Muscle layer of duodenum (tissue), 2 donors: Measurements from ENCODE around the gene ARID4B.
A peak's percentile ranks its signal among the peaks of the same experiment; 100 is the strongest.
"Not testable (repeated sequence)": the region's sequence is repeated elsewhere in the genome, so short reads cannot be mapped to it uniquely, and the experiment has no call there.

ENCODE experiments used
- H3K27ac ChIP-seq: one replicate; pipeline ENCODE4 v1.7.0; 2013; ENCODE audit warnings: mild to moderate bottlenecking, low read length
- H3K27me3 ChIP-seq: one replicate; pipeline ENCODE4 v1.7.0; 2013; ENCODE audit warnings: low read depth, mild to moderate bottlenecking, control low read depth, low read length
- H3K36me3 ChIP-seq, 2 donors: one replicate each; pipeline ENCODE4 v1.7.0; 2013; ENCODE audit warnings: low read length in 2 of 2, control low read depth in 1 of 2, mild to moderate bottlenecking in 1 of 2; ENCODE audit not compliant: insufficient read depth in 2 of 2, control insufficient read depth in 1 of 2
- H3K4me1 ChIP-seq, 2 donors: one replicate each; pipeline ENCODE4 v1.7.0; 2013; ENCODE audit warnings: low read length in 2 of 2, mild to moderate bottlenecking in 2 of 2, control low read depth in 1 of 2, moderate library complexity in 1 of 2; ENCODE audit not compliant: insufficient read depth in 2 of 2, control insufficient read depth in 1 of 2
- H3K4me3 ChIP-seq, 2 donors: one replicate each; pipeline ENCODE4 v1.7.0; 2013; ENCODE audit warnings: low read length in 2 of 2, low read depth in 1 of 2, mild to moderate bottlenecking in 1 of 2
- H3K9me3 ChIP-seq, 2 donors: one replicate each; pipeline ENCODE4 v1.7.0; 2013; ENCODE audit warnings: low read length in 2 of 2, control low read depth in 1 of 2, mild to moderate bottlenecking in 1 of 2; ENCODE audit not compliant: control insufficient read depth in 1 of 2
- donor health status: healthy.

Gene ARID4B

GRCh38 chr1:235181561-235182245, 146.3 kb downstream of the ARID4B start:
- H3K9me3 ChIP-seq, result no peaks in the 10 kb centered on the region
- H3K4me1 ChIP-seq, result no peaks in the 10 kb centered on the region
- peaks cover 27 to 29% of the 10 kb centered on the region in 2 donors for H3K36me3 ChIP-seq
- H3K27me3 ChIP-seq, result no peaks in the 10 kb centered on the region
- H3K4me3 ChIP-seq, result no peak overlapping the region
- H3K27ac ChIP-seq, result no peak overlapping the region

GRCh38 chr1:235180916-235181460, 147.0 kb downstream of the ARID4B start:
- Histone ChIP-seq H3K4me3 (no peak overlapping the region), H3K9me3 (no peaks in the 10 kb centered on the region), H3K27me3 (no peaks in the 10 kb centered on the region), H3K4me1 (no peaks in the 10 kb centered on the region), H3K27ac (no peak overlapping the region), H3K36me3 (peaks cover 29 to 31% of the 10 kb centered on the region in 2 donors)

GRCh38 chr1:235176486-235176885, 151.5 kb downstream of the ARID4B start:
- Histone ChIP-seq H3K4me1 (no peaks in the 10 kb centered on the region), H3K9me3 (no peaks in the 10 kb centered on the region), H3K4me3 (no peak overlapping the region), H3K27ac (no peak overlapping the region), H3K27me3 (no peaks in the 10 kb centered on the region), H3K36me3 (peaks cover 34 to 38% of the 10 kb centered on the region in 2 donors)

- H3K27ac ChIP-seq, result no peak overlapping the region
- peaks cover 39 to 42% of the 10 kb centered on the region in 2 donors for H3K36me3 ChIP-seq
- H3K4me1 ChIP-seq, result no peaks in the 10 kb centered on the region
- no peak overlapping the region for H3K4me3 ChIP-seq
- H3K9me3 ChIP-seq, result no peaks in the 10 kb centered on the region
- H3K27me3 ChIP-seq, result no peaks in the 10 kb centered on the region
Observed at GRCh38 chr1:235169986-235170385, 158.0 kb downstream of the ARID4B start.

GRCh38 chr1:235168375-235168774, 159.6 kb downstream of the ARID4B start:
- no peaks in the 10 kb centered on the region for H3K9me3 ChIP-seq
- H3K36me3 ChIP-seq, result peaks cover 27 to 36% of the 10 kb centered on the region in 2 donors
- no peak overlapping the region for H3K27ac ChIP-seq
- no peaks in the 10 kb centered on the region for H3K4me1 ChIP-seq
- no peaks in the 10 kb centered on the region for H3K27me3 ChIP-seq
- no peak overlapping the region for H3K4me3 ChIP-seq

GRCh38 chr1:235161685-235162327, 166.2 kb downstream of the ARID4B start:
- peaks cover 9 to 18% of the 10 kb centered on the region in 2 donors for H3K36me3 ChIP-seq
- no peaks in the 10 kb centered on the region for H3K9me3 ChIP-seq
- peak overlapping the region; percentile 82 to 99 for H3K4me3 ChIP-seq
- peaks cover 8 to 18% of the 10 kb centered on the region in 2 donors for H3K4me1 ChIP-seq
- H3K27ac ChIP-seq, result peak overlapping the region; percentile 96
- no peaks in the 10 kb centered on the region for H3K27me3 ChIP-seq

GRCh38 chr1:235160957-235161684, 166.9 kb downstream of the ARID4B start, which contains the start of gene RBM34:
TSS of gene RBM34 (minus strand) at chr1:235161250. CDS start at chr1:235161226, 24 bp downstream.
- Histone ChIP-seq H3K27me3 (no peaks in the 10 kb centered on the region), H3K4me1 (peaks cover 8 to 18% of the 10 kb centered on the region in 2 donors), H3K27ac (peak within 1 kb of the TSS; percentile 96), H3K36me3 (peaks cover 14 to 24% of the 10 kb centered on the region in 2 donors), H3K9me3 (no peaks in the 10 kb centered on the region), H3K4me3 (peak within 1 kb of the TSS; percentile 82 to 99)

GRCh38 chr1:235160383-235160956, 167.5 kb downstream of the ARID4B start:
- Histone ChIP-seq H3K27ac (peak overlapping the region; percentile 96), H3K4me3 (peak overlapping the region; percentile 82 to 99), H3K4me1 (peaks cover 8 to 18% of the 10 kb centered on the region in 2 donors), H3K36me3 (peaks cover 15 to 26% of the 10 kb centered on the region in 2 donors), H3K27me3 (no peaks in the 10 kb centered on the region), H3K9me3 (no peaks in the 10 kb centered on the region)

- H3K4me3 ChIP-seq, result peak overlapping the region; percentile 82 to 99
- H3K9me3 ChIP-seq, H3K27ac ChIP-seq, H3K27me3 ChIP-seq: not testable (repeated sequence)
- H3K4me1 ChIP-seq, result peaks cover 8 to 18% of the 10 kb centered on the region in 2 donors
- peaks cover 15 to 31% of the 10 kb centered on the region in 2 donors for H3K36me3 ChIP-seq
Observed at GRCh38 chr1:235159930-235160329, 168.0 kb downstream of the ARID4B start.

GRCh38 chr1:235159284-235159683, 168.7 kb downstream of the ARID4B start:
- not testable (repeated sequence) for H3K4me3 ChIP-seq, H3K9me3 ChIP-seq, H3K27me3 ChIP-seq, H3K27ac ChIP-seq
- H3K36me3 ChIP-seq, result peaks cover 21 to 38% of the 10 kb centered on the region in 2 donors
- H3K4me1 ChIP-seq, result peaks cover 8 to 18% of the 10 kb centered on the region in 2 donors

- H3K4me3 ChIP-seq, result no peak overlapping the region
- no peaks in the 10 kb centered on the region for H3K27me3 ChIP-seq
- H3K36me3 ChIP-seq, result peaks cover 23 to 43% of the 10 kb centered on the region in 2 donors
- no peaks in the 10 kb centered on the region for H3K9me3 ChIP-seq
- H3K27ac ChIP-seq, result no peak overlapping the region
- peaks cover 8 to 18% of the 10 kb centered on the region in 2 donors for H3K4me1 ChIP-seq
Observed at GRCh38 chr1:235158680-235159079, 169.3 kb downstream of the ARID4B start.
